HCT116 (cell line): ENCODE data around the gene DRICH1.

Source experiments
- CBX3 ChIP-seq: IDR thresholded peaks from 2 replicates; pipeline ENCODE4 v1.6.1; 2012; ENCODE audit warnings: low read depth
- EGR1 ChIP-seq: IDR thresholded peaks from 2 replicates; pipeline ENCODE4 v1.6.1; 2012; ENCODE audit warnings: low read depth
- EZH2 ChIP-seq: fragments of 200-600 bp; sonication (generic); IDR thresholded peaks from 2 replicates; pipeline ENCODE4 v1.6.1; 2017; ENCODE audit warnings: antibody characterized with exemption, mixed run types
- POLR2A ChIP-seq: IDR thresholded peaks from 2 replicates; pipeline ENCODE4 v1.7.0; 2011; ENCODE audit warnings: borderline replicate concordance; ENCODE audit not compliant: insufficient read depth, insufficient read length; ENCODE audit errors: extremely low read depth
- RAD21 ChIP-seq: IDR thresholded peaks from 2 replicates; pipeline ENCODE4 v1.6.1; 2012; ENCODE audit warnings: low read depth, mild to moderate bottlenecking
- SIN3A ChIP-seq: IDR thresholded peaks from 2 replicates; pipeline ENCODE4 v1.6.1; 2012; ENCODE audit warnings: low read depth
- ZNF274 ChIP-seq: fragments of 200-500 bp; sonication (Bioruptor generic); IDR thresholded peaks from 2 replicates; pipeline ENCODE4 v1.6.1; 2014; ENCODE audit warnings: mild to moderate bottlenecking, low read depth, low read length, inconsistent platforms
- TF ChIP-seq, protein P1 (sequence below), 3 experiments: fragments of 200-600 bp in 1 of 3; sonication (generic) in 1 of 3; IDR thresholded peaks in 2 of 3; conservative IDR thresholded peaks in 1 of 3; 2 replicates each; pipeline ENCODE4 v1.5.1; 2012 to 2017; ENCODE audit warnings: low read depth in 2 of 3, low read length in 2 of 3, antibody characterized with exemption in 1 of 3, borderline replicate concordance in 1 of 3, control low read depth in 1 of 3, mild to moderate bottlenecking in 1 of 3, mixed read lengths in 1 of 3, mixed run types in 1 of 3, moderate library complexity in 1 of 3; ENCODE audit not compliant: insufficient read depth in 1 of 3
- TF ChIP-seq, protein P2 (sequence below): IDR thresholded peaks from 2 replicates; pipeline ENCODE4 v1.6.1; 2012
- TF ChIP-seq, protein P3 (sequence below): IDR thresholded peaks from 2 replicates; pipeline ENCODE4 v1.6.1; 2012

DNA sequence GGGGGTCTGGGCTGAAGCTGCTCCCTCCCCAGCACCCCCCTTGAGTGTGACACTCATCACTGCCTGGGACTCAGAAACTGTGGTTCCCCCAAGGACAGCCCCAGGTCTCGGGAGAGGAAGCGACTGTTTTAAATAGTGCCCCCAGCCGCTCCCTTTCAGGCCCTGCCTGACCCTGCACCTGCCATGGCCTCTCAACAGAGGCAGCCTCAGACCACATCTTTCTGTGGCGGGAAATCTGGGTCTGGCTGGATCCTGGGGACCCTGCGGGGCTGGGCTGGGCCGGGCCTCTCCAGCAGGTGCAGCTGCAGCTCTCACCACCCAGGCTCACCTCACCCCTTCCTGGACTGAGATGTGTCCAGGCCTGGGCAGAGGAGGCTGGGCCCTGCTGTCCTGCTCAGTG, 48.3 kb downstream of the DRICH1 start:
- TF ChIP-seq CBX3 (no peak), EZH2 (no peak), RAD21 (no peak), SIN3A (no peak), POLR2A (no peak), ZNF274 (no peak), EGR1 (no peak)
- TF ChIP-seq, protein P1, sequence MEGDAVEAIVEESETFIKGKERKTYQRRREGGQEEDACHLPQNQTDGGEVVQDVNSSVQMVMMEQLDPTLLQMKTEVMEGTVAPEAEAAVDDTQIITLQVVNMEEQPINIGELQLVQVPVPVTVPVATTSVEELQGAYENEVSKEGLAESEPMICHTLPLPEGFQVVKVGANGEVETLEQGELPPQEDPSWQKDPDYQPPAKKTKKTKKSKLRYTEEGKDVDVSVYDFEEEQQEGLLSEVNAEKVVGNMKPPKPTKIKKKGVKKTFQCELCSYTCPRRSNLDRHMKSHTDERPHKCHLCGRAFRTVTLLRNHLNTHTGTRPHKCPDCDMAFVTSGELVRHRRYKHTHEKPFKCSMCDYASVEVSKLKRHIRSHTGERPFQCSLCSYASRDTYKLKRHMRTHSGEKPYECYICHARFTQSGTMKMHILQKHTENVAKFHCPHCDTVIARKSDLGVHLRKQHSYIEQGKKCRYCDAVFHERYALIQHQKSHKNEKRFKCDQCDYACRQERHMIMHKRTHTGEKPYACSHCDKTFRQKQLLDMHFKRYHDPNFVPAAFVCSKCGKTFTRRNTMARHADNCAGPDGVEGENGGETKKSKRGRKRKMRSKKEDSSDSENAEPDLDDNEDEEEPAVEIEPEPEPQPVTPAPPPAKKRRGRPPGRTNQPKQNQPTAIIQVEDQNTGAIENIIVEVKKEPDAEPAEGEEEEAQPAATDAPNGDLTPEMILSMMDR (IDR thresholded peaks at IDR 0.05 in 2 of 3, conservative IDR thresholded peaks at IDR 0.05 in 1 of 3; ENCODE audit: borderline replicate concordance in 1 of 3, insufficient read depth in 1 of 3, low read depth in 2 of 3, low read length in 2 of 3), result no peak
- TF ChIP-seq, protein P2, sequence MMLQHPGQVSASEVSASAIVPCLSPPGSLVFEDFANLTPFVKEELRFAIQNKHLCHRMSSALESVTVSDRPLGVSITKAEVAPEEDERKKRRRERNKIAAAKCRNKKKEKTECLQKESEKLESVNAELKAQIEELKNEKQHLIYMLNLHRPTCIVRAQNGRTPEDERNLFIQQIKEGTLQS, result no peak
- TF ChIP-seq, protein P3, sequence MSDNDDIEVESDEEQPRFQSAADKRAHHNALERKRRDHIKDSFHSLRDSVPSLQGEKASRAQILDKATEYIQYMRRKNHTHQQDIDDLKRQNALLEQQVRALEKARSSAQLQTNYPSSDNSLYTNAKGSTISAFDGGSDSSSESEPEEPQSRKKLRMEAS, result no peak
